Mesothelial cell of epicardium (in vitro differentiated cells): ENCODE results near the gene SERPINB10. TPM values are rescaled to one million over a fixed set of nuclear protein-coding genes. Genes with fewer than 3 reads are reported as not detected.

Source experiments
- DNase-seq, 2 experiments: peaks; one replicate each; pipeline ENCODE4 v3.0.0; 2021; ENCODE audit warnings: low spot score in 2 of 2; ENCODE audit not compliant: unreplicated experiment in 2 of 2
- H3K27ac Mint-ChIP-seq: 2 replicates; pipeline ENCODE4 v1.8.0; 2021; ENCODE audit warnings: mixed read lengths
- H3K27me3 Mint-ChIP-seq: 2 replicates; pipeline ENCODE4 v1.8.0; 2021; ENCODE audit warnings: low read depth, mixed read lengths
- H3K36me3 Mint-ChIP-seq: 2 replicates; pipeline ENCODE4 v1.8.0; 2021; ENCODE audit warnings: mixed read lengths
- H3K4me1 Mint-ChIP-seq: 2 replicates; pipeline ENCODE4 v1.8.0; 2021; ENCODE audit warnings: mixed read lengths
- H3K4me3 Mint-ChIP-seq: 2 replicates; pipeline ENCODE4 v1.8.0; 2021; ENCODE audit warnings: mild to moderate bottlenecking, moderate library complexity, mixed read lengths
- H3K9me3 Mint-ChIP-seq: 2 replicates; pipeline ENCODE4 v1.8.0; 2021; ENCODE audit warnings: mixed read lengths
- total RNA-seq: library from RNA; stranded (reverse); gene quantifications from 3 replicates; pipeline ENCODE4 v1.2.1, GENCODE V29; 2021
- TF ChIP-seq, protein P1 (sequence below): fragments of 200-600 bp; sonication (generic); IDR thresholded peaks from one replicate; pipeline ENCODE4 v1.5.0; 2021; ENCODE audit warnings: antibody characterized with exemption; ENCODE audit not compliant: unreplicated experiment

Gene SERPINB10
- total RNA-seq, 1 donor from 2014 or later = not detected

DNA sequence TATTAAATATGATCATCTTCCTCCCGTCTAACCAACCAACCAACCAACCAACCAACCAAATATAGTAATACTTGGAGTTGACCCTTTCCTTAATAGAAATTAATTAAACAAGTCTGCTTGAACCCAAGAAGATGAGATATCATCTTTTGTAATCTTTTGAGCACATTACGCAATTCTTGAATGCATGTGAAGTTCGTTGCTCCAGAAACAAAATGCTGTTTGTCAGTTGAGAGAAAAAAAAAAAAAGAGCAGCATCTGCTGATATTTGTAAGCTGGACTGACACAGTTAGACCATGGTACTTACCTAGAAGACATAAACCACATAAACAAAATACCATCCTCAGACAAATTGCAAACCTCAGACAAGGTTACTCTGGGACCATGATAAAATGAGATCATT, 29.4 kb upstream of the SERPINB10 start:
- Mint-ChIP-seq H3K4me1 (peaks cover 8% of the 10 kb centered on the region), H3K36me3 (no peaks in the 10 kb centered on the region), H3K27ac (no peak overlapping the region), H3K9me3 (no peaks in the 10 kb centered on the region), H3K4me3 (no peak overlapping the region), H3K27me3 (peaks cover 3% of the 10 kb centered on the region)
- TF ChIP-seq, protein P1, sequence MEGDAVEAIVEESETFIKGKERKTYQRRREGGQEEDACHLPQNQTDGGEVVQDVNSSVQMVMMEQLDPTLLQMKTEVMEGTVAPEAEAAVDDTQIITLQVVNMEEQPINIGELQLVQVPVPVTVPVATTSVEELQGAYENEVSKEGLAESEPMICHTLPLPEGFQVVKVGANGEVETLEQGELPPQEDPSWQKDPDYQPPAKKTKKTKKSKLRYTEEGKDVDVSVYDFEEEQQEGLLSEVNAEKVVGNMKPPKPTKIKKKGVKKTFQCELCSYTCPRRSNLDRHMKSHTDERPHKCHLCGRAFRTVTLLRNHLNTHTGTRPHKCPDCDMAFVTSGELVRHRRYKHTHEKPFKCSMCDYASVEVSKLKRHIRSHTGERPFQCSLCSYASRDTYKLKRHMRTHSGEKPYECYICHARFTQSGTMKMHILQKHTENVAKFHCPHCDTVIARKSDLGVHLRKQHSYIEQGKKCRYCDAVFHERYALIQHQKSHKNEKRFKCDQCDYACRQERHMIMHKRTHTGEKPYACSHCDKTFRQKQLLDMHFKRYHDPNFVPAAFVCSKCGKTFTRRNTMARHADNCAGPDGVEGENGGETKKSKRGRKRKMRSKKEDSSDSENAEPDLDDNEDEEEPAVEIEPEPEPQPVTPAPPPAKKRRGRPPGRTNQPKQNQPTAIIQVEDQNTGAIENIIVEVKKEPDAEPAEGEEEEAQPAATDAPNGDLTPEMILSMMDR = no peak
- no peak for DNase-seq

DNA sequence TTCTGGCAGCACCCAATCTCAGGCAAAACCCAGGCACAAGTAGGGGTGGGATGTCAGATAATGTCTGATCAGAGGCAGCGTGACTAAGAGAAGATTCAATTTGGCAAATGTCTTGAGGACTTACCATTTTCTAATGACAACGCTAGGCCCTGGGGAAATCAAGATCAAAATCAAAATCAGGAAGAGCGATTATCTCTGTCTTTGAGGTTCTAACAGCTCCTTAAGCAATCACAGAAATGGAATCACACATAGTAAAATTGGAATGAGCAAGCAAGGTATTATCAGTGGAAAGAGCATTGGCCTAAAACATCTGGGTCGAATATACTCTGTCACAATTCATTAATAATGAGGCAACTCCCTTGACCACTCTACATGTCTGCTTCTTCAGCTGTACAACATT, 28.8 kb upstream of the SERPINB10 start:
- H3K36me3 Mint-ChIP-seq = no peaks in the 10 kb centered on the region
- no peaks in the 10 kb centered on the region for H3K9me3 Mint-ChIP-seq
- H3K27me3 Mint-ChIP-seq = no peaks in the 10 kb centered on the region
- DNase-seq = no peak
- peaks cover 8% of the 10 kb centered on the region for H3K4me1 Mint-ChIP-seq
- no peak overlapping the region for H3K4me3 Mint-ChIP-seq
- TF ChIP-seq, protein P1 = no peak
- H3K27ac Mint-ChIP-seq = no peak overlapping the region

DNA sequence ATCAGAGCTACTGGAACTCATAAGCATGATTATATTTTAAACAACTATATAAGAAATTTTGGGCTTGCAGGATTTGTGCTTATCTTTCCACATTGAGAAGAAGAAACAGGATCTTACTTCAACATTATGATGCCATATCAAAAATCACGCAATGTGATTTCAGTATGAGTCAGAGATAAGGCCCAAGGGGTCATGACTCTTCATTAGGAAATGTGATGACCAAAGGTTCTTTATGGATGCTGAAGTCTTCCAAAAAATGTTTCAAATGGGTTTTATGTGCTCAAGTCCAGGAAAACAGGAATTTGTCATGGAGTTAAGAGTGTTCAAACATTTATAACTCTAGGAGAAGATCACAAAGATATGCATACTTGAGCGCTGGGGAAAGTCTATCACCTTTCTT, 28.0 kb upstream of the SERPINB10 start:
- no peak overlapping the region for H3K4me3 Mint-ChIP-seq
- H3K27ac Mint-ChIP-seq = no peak overlapping the region
- H3K4me1 Mint-ChIP-seq = peaks cover 8% of the 10 kb centered on the region
- TF ChIP-seq, protein P1 = no peak
- DNase-seq = no peak
- H3K36me3 Mint-ChIP-seq = no peaks in the 10 kb centered on the region
- H3K9me3 Mint-ChIP-seq = no peaks in the 10 kb centered on the region
- peaks cover 4% of the 10 kb centered on the region for H3K27me3 Mint-ChIP-seq

DNA sequence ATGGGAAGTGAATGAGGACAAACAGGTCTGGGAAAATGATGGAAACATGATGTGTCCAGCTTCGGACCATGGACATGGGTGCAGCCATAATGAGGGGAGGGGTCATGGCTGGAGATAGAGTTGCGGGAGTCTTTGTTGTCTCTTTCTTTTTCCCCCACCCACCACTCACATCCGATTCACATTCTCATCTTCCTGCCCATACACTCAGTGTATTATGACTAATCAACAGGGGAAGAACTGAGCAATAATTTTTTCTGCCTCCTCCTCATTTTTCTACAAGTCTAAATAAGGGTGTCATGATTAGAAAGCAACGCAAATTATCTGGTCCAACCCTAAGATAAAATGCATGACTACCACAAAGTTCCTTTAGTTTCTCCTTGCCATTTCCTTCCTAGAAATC, 25.9 kb upstream of the SERPINB10 start:
- no peak overlapping the region for H3K27ac Mint-ChIP-seq
- TF ChIP-seq, protein P1 = no peak
- no peak for DNase-seq

DNA sequence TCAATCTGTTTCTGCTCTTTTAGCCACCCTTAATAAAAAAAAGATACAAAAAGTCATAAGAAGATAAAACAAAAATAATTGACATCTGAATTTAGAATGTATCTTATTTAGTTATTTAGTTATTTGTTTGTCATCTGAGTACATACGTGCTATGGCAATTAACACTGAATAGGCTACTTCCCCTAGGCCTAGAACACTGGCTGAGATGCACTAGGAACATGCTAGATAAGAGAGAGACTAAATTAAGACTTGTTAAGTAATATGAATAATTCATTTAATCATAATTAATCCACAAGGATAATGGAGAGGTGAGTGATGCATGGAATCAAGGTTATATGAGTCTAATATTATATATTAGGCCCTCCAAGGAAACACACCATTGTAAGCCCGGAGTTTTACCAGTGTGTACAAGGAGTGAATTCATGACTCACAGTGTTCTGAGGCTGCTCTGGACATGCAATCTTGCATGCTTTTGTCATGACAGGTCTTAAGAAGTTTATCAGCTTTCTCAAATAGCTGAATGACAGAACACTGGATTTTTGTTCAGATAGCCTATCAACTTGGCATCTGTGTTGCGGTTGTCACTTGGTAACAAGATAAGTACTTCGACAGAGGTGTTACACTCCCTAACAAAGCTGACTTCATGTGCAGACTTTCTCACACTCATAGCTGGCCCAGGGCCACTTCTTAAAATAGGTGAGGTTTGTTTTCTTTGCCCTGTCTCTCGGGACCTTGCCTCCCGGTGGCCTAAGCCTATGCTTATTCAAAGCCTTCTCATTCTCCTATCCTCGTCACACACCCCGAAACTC, 25.2 kb upstream of the SERPINB10 start:
- Mint-ChIP-seq H3K4me1 (peaks cover 10% of the 10 kb centered on the region), H3K9me3 (no peaks in the 10 kb centered on the region), H3K27ac (no peak overlapping the region), H3K36me3 (no peaks in the 10 kb centered on the region), H3K4me3 (no peak overlapping the region), H3K27me3 (peaks cover 6% of the 10 kb centered on the region)
- TF ChIP-seq, protein P1 = no peak
- no peak for DNase-seq

More for the DNA sequence above, 25.9 kb upstream of the SERPINB10 start:
- no peak overlapping the region for H3K4me3 Mint-ChIP-seq
- no peaks in the 10 kb centered on the region for H3K9me3 Mint-ChIP-seq
- H3K36me3 Mint-ChIP-seq = no peaks in the 10 kb centered on the region
- H3K27me3 Mint-ChIP-seq = peaks cover 6% of the 10 kb centered on the region
- H3K4me1 Mint-ChIP-seq = peaks cover 8% of the 10 kb centered on the region

DNA sequence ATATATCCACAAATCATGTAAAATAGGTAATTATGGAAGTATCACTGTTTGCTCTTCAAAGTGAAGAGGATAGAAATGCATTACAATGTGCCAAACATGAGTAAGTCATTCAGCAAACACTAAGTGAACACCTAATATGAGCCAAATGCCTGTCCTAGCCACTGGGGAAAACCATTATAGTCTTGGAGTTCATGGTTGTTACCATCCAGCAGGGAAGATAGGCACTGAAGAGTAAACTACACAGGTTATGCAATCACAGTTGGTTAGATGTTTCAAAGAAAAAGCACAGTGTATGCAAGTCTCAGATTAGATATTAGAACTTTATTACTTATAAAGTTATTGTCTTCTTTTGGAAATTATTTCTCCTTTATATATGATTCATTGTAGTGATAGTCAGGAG, 24.1 kb upstream of the SERPINB10 start:
- DNase-seq = no peak
- H3K27me3 Mint-ChIP-seq = peaks cover 6% of the 10 kb centered on the region
- H3K4me3 Mint-ChIP-seq = no peak overlapping the region
- H3K4me1 Mint-ChIP-seq = peaks cover 9% of the 10 kb centered on the region
- H3K27ac Mint-ChIP-seq = no peak overlapping the region
- TF ChIP-seq, protein P1 = no peak
- no peaks in the 10 kb centered on the region for H3K9me3 Mint-ChIP-seq
- no peaks in the 10 kb centered on the region for H3K36me3 Mint-ChIP-seq
